T follicular helper cell (primary cell): ENCODE data around the gene DIS3L2.
"Not testable (repeated sequence)": the region's sequence is repeated elsewhere in the genome, so short reads cannot be mapped to it uniquely, and the experiment has no call there.

Source experiments
- DNase-seq: peaks from one replicate; pipeline ENCODE4 v3.0.0-alpha.2; 2020; ENCODE audit warnings: low read depth

DIS3L2 gene

DNA sequence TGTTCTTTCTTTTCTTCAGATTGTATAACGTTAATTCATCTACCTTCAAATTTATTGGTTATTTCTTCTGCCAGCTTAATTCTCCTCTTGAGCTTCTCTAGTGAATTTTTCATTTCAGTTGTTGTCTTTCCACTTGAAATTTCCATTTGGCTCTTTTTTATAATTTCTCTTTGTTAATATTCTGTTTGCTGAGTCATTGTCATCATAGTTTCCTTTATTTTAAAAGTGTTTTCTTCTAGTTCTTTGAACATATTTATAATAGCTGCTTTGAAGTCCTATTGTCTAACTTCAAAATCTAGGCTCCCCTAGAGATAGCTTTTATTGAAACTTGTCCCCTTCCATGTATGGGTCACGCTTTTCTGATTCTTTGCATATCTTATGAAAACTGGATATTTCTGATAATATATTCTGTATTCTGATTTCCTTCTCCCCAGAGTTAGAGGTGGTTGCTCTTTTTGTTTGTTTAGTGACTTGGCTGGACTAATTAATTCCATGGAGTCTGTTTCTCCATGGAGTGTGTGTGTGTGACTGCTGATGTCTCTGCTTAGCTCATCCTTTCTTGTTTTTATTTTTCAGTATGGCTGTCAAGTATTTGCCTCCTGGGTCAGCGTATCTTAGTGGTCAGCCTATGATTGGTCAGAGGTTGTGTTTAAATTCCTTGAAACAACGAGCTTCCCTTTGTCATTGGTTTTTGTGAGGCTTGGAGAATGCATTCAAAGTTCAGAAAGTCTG is 47.6 kb downstream of the DIS3L2 start:
- DNase-seq = no peak

DNA sequence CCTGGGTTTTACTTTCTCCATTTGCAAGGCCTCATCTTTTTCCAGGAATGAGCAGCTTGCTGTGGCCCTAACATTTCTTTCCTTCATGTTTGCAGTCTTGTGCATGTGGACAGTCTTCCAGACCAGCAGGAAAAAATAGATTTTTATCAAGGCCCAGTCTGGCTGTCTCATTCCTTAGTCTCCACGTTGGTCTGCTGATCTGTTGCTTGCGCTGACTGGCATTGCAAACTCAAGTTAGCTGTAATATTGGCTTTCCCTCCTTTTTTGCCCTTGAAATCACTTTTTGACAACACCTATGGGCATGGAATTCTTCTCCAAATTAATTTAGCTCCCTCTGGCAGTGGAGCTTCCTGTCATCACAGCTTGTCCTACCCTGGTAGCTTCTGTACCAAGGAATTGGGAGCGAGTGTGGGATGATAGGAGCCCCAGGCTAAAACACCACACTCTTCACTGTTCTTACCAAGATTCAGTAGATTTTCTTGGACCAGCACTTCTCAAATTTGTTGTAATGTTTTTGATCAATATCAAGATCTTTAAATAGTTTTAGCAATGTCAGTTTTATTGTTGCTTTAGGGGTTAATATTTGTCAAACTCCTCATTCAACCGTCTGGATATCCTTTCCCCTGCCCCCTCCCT is 48.2 kb downstream of the DIS3L2 start:
- no peak for DNase-seq

DNA sequence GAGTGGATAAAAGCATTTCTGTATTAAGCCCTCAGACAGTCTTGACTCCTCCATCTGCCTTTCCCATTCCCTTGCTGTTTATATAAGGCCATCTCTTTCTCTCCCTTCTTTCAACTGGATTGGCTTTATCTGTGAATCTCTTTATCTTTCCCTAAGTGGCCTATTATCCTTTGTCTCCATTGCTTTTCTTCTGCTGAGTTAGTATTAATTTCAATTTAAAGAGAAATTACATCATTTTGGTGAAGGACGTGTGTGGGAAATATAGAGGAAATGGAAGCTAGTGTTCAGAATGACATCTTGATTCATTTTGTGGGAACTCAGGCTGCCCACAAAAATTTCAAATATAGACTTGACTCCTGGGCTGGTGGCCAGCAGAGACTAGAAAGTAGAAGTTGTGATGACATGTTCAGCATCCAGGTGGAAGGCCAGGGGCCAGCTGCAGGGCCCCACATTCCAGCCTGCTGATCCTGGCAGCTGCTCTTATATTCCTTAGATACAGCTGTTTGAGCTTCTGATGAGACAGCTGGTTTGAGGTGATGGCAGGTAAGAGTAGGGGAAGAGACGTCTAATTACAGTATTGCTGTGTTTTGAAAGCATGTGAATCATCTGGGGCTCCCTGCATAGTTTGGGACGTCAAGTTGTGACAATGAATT is 52.3 kb downstream of the DIS3L2 start:
- DNase-seq = no peak

DNA sequence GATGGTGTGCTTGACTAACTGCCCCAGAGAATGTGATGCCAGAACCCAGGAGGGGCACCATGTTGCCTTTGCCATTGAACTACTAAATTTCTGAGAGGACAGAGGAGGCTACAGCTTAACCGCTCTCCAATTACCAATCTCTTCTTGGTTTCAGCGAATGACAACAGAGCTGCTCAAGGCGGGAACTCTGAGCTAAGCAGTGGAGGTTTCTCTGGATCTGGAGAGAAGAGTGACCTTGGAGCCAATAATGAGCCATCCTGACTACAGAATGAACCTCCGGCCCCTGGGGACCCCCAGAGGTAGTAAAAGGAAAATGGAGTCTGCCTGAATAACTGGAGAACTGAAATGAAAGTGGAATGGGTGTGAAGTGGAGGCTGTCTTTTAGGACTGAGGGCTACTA is 53.2 kb downstream of the DIS3L2 start:
- no peak for DNase-seq

DNA sequence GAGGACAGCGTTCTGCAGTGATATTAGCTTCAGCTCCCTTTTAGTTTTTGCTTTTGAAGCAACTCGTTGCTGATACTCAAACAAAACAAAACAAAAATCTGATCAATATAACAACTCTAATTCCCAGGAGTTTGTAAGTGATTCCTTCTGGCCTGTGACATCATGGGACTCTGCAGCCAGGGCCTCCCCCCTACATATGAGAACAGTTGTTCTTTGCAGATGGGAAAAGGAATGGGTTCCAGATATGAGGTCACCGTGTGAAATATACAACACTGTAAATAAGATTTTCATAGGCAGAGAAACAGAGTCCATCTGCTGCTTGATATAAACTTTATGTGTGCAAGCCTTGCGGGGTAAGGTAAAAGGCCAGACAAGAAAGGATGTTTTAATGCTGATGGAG is 56.7 kb downstream of the DIS3L2 start:
- DNase-seq = no peak

DNA sequence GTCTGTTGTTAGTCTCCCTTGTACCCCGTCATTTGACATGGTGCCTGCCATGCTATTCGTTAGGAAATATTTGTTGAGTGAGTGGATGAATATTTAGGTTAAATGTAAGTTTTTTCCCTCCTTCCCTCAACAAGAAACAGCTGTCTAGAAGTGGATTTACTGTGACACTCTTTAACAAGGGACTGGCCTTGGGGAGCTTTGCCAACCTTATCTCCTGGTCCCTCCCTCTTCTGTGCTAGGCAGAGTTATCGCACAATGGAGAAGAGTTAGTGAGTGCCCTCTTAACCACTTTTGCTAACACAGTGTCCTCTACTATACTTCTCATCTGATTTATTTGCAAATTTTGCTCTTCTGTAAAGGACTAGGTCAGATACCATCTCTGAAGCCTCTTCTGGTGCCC is 61.2 kb downstream of the DIS3L2 start:
- no peak for DNase-seq

DNA sequence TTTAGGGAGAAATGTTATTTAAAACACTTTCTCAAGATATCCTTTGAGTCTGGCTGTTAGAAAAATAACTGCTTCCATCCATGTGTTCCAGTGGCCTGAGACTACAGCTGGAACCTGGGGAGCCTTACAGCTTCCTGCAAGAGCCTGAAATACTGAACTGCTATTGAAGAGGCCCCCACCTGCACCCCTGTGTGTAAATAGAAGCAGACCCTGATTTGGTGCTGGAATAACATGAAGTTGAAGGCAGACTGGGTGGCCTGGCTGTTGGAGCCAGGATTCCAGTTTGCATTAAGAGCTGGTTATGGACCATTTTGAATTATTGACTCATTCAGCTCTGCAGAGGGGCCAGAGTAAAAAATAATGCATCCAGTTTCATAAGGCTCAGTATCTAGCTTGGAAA is 61.9 kb downstream of the DIS3L2 start:
- no peak for DNase-seq

DNA sequence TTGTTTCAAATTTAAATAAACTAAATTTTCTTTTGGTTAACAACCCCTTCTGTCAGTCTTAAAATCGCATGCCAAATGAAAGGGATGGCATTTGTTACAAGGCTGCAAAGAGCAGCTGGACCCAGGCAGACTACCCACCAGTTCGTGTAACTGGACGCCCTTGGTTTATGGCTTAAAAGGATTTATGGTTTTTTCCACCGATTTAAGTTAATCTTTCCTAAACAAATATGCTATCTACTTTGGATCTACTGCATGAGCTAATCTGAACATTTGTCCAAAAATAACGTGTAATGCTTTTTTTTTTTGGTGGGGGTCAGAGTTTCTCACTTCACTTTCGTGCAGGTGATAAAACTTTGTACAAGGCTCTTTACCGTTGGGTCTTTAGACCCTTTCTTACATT is 62.9 kb downstream of the DIS3L2 start:
- DNase-seq = no peak

DNA sequence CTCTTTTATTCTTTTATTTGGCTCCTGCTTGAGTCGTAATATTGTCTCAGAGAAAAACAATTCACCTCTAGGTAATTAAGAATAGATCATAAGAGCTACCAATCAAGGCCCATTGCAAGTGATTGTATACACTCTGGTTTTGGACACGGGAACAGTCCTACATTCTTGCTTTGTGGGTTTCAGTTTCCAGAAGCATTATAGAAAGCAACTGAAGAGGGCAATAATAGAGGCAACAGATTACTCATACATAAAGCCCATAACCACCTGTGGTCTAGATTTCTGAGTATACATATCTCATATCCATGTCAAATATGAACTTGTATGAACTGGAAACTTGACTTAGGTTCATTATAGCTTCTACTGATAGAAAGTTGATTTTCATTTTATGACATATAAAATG is 65.4 kb downstream of the DIS3L2 start:
- DNase-seq = no peak

DNA sequence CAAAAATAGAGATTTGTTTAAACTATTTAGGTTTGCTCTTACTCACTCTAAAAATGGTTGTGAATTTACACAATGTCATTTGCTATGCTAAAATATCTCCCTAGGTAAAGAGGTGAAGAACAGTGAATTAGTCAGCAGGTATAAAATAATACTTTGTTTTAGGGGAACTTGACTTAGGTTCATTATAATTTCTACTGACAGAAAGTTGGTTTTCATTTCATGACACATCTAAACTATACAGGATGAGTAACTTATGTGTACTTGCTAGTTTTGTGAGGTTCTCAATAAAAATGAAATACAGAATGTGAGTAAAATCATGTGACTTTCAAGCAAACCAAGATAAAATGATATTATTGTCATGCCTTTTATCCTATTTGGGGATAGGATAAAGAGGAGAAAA is 66.0 kb downstream of the DIS3L2 start:
- DNase-seq = no peak

DNA sequence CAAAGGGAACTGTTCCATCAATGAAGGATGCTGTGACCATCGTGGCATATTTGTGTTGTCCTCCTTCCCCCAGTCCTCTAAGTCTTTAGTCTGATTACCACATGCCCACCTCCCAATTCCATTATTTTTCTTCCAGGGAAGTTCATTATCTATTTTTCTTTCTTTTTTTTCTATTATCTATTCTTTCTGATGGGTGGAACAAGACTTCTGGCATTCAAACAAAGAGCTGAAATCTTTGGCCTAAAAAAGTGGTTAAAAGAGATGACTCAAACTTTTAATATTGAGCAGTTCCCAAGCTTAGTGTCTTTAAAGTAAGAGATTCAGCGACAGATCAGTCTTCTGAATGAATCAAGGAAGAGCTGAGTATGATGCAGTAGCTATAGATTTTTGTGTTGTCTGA is 66.6 kb downstream of the DIS3L2 start:
- no peak for DNase-seq

DNA sequence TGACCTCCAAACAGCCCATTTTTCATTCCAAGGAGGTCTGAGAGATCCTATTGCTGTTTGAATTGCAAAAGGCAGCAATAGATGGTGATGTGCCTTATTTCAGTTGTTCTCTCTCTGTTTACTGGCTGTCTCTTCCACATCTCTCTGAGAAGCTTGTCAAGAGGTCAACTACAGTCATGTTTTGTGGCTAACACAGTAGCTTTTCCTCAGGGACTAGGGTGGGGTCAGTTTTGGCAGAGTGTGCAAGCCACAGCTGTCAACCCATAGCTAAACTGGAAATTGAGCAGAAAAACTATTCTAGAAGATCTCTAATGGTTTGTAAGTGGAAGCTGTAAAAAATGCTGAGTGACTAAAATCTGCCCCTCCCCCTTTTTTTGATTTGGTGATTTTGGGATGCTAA is 67.1 kb downstream of the DIS3L2 start:
- DNase-seq = no peak

DNA sequence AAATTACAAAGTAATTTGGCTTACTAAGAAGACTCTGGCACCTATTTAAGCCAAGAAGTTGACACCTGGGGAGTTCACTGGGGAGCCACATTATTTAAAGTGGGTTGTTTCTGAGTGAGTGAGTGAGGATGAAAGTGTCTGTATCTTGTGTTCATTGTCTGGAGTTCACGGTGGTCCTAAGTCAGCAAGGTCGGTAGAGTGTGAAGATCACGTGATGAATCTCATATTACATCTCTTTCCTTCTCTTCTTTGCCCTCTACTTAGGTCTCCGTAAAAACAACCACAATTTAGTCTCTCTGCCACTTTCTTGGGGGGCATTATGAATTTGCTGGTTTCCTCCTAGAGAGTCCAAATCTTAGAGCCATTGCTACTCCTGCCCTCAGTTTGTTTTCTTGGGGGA is 67.8 kb downstream of the DIS3L2 start:
- DNase-seq = no peak

DNA sequence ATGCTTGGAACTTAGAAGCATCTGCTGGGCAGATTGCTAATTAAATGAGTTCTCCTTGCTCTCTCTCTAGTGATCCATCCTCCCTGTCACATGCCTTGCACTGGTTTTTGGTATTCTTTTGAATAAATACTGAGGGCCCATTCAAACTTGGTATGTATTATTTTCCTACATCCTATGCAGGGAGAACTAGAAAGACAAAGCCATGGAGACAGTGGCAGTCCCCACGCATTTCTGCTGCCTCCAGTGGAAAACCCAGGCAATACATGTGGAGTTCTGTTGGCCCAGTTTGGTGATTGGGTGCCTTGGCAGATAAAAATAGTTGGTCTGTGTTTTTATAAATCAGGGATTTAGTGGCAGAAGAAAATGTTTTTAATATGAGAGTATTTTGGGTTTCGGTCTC is 68.7 kb downstream of the DIS3L2 start:
- no peak for DNase-seq

DNA sequence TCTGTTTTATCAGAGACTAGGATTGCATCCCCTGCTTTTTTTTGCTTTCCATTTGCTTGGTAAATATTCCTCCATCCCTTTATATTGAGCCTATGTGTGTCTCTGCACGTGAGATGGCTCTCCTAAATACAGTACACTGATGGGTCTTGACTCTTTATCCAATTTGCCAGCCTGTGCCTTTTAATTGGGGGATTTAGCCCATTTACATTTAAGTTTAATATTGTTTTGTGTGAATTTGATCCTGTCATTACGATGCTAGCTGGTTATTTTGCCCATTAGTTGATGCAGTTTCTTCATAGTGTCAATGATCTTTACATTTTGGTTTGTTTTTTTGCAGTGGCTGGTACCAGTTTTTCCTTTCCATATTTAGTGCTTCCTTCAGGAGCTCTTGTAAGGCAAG is 73.8 kb downstream of the DIS3L2 start:
- not testable (repeated sequence) for DNase-seq

DNA sequence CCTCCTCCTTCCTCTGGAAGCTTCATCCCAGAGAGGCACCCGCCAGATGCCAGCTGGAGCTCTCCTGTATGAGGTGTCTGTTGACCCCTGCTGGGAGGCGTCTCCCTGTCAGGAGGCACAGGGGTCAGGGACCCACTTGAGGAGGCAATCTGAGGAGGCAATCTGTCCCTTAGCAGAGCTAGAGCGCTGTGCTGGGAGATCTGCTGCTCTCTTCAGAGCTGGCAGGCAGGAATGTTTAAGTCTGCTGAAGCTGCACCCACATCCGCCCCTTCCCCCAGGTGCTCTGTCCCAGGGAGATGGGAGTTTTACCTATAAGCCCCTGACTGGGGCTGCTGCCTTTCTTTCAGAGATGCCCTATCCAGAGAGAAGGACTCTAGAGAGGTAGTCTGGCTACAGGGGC is 75.4 kb downstream of the DIS3L2 start:
- DNase-seq = not testable (repeated sequence)

DNA sequence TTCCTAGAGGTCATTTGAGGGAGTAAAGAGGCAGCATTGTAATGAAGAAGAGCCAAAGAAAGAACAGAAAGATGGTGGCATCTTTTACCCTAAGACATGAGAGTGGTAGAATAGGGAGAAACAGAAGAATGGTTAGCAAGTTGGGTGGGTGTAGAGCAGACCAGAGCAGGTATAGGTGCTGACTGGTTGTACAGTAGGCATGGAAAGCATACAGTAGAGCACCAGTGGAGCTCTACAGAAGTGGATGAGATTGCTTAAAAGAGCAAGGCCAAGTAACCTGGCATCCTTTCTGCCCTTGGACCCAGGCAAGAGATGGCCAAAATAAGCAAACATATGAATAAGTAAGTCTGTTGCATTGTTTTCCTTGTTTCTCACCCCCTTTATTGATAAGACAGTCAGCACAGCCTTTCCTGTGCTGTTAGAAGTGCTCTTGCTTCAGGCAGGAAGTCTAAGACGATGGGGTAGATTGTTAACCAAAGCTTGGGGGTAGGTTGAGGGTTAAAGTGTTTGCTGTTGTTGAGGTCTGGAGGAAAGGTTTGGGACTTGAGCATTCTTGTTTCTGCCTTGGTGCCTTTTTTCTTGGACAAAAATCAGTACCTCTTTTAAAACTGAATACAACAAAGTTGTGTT is 76.9 kb downstream of the DIS3L2 start:
- DNase-seq = no peak

DNA sequence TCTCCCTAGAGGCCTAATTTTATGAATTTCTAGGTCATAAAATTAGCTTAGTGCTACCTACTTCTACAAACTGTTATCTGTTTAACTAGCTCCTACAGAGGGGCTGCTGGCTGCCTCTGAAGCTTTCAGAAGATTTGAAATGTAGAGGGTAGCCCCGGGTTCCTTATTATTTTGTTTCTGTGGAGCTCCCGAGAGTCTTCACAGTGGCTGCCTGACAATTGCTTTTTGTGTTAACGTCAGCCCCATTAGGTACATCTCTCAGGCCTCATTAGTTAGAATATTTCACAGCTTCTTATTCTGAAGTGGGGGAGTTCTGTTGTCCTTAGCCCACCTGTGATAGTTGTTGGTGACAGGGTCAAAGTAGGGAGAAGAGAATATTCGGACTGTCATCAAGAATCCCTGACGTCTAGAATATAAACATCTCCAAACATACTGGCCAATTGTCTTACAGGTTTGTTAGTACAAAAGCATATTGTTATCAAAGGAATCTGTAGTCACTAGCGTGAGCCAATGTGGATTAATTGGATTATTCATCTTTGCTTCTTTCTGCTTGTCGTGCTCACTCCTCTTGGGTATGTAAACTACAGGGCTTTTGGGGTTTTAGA is 77.5 kb downstream of the DIS3L2 start:
- no peak for DNase-seq

DNA sequence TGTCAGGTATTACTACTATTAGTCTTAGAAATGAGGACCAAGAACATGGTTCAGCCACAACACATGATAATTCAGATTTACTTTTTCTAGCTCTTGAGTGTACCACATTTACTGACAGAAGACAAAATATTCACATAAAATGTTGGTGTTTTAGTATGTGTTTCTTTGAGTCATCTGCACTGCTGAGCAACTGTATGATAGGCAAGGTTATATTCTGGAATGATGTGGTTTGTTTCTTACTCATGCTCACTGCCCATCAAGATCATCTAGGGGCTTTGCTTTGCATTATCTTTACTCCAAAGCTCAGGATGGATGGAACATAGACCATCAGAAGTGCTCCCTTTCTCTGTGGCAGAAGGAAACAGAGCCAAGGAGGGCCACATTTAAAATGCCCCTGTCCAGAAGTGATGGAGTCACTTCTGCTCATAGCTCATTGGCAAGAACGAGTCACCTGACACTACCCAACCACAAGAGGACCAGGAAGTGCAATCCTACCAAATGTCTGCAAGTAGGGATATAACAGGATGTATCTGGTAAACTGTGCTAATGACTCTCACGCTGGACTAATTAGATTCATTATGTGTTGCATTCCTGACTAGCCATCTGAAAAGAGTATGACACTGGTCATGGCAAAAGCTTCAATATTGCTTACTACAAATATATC is 81.5 kb downstream of the DIS3L2 start:
- no peak for DNase-seq

DNA sequence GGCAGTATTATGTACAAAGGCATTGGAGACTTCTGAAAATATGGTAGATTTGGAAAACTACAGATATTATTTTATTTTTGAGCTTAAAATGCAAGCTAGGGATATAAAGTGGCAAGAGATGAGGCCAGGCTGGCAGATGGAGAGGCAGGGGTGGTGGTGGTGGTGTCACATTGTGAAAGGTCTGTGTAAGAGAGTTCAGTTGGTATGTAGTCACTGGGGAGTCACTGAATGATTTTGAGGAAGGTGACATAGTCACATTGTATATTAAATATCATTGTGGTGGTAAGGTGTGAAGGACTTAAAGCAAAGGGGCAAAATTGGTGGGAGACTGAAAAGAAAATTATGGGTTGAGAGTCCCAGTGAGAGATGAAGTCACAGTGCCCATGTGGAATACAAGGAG is 82.5 kb downstream of the DIS3L2 start:
- no peak for DNase-seq

DNA sequence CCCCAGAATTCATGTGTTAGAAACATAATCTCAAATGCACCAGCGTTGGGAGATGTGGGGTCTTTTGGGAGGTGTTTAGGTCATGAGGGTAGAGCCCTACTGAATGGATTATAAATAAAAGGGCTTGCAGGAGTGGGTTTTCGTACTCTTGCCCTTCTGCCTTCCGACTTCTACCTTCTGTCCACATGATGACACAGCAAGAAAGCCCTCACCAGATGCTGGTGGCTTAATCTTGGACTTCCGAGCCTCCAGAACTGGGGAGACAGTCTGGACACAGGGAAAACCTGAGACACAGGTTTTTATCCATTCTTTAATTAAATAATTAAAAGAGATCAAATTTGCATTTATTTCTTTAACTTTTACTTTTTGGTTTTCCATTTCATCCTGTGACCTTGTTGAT is 87.8 kb downstream of the DIS3L2 start:
- DNase-seq = no peak

DNA sequence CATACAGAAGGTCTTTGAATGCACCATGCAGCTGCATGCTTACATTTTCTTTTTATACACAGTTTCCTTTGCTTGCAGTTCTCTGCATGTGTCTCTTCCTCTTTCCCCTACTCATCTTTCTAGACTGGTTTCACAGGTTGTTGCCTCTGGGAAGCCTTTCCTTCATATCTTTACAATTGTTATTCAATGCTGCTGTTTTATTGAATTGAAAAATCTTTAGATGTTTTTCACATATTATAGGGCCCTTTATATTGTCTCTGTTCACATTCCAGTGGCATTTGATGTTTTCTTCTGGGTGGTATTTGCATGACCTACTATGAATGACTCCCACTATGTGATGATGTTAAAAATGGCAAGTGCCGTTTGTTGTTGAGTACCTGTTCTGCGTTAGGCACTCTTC is 91.1 kb downstream of the DIS3L2 start:
- DNase-seq = no peak
